PC-3 (cell line): ENCODE data around the gene ZFTA.

Experiments used
- CTCF ChIP-seq: fragments of 300-600 bp; sonication (generic); conservative IDR thresholded peaks from 2 replicates; pipeline ENCODE4 v1.5.1; 2017; ENCODE audit warnings: antibody characterized with exemption, low read depth, mild to moderate bottlenecking, low read length
- EZH2phosphoT487 ChIP-seq: fragments of 300-600 bp; sonication (generic); IDR thresholded peaks from 2 replicates; pipeline ENCODE4 v1.6.1; 2018; ENCODE audit warnings: mild to moderate bottlenecking, antibody characterized with exemption, low read length, borderline replicate concordance

- peak; percentile 45 for TF ChIP-seq CTCF
- TF ChIP-seq EZH2phosphoT487: no peak
Measured at GRCh38 chr11:63768237-63769041, at the start of gene ZFTA.
